OCI-LY3 (cell line): ENCODE measurements around the gene FRRS1L.

Experiments used
- CTCF ChIP-seq: fragments of 200-600, 300-600 bp; sonication (generic); IDR thresholded peaks from 2 replicates; pipeline ENCODE4 v1.5.1; 2014; ENCODE audit warnings: antibody characterized with exemption, low read length, low read depth
- EZH2phosphoT487 ChIP-seq: fragments of 200-600 bp; shearing (Covaris generic); IDR thresholded peaks from 2 replicates; pipeline ENCODE4 v1.6.1; 2018; ENCODE audit warnings: antibody characterized with exemption, mixed run types, low read depth

DNA sequence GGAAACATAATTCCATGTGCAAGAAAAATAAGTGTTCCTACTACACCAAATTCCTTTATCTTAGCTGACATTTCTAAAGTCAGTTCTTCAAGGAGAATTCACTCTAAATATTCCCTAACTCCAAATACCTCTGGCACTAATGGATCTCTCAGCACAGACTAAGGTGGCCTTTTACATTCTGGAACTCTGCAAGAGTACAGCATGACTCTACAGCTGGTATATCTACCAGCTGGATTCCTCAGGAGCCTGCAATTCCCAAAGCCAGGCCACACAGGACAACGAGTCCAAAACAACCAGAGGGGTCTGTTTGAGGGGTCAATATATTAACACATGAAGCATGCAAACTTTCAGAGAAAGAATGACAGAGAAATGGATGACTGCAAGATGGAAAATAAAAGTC, 74.5 kb downstream of the FRRS1L start:
- TF ChIP-seq CTCF (no peak), EZH2phosphoT487 (no peak)
